Mesendoderm (in vitro differentiated cells): ENCODE measurements around the gene GFRA1.
A peak's percentile ranks its signal among the peaks of the same experiment; 100 is the strongest.

ENCODE experiments used
- DNase-seq: peaks from one replicate; pipeline ENCODE4 v3.0.0; 2013
- H2AK5ac ChIP-seq: 2 replicates; pipeline ENCODE4 v1.6.1; 2013; ENCODE audit warnings: low read length, inconsistent platforms
- H2BK120ac ChIP-seq: 2 replicates; pipeline ENCODE4 v1.6.1; 2013; ENCODE audit warnings: low read depth, mild to moderate bottlenecking, low read length, moderate library complexity, mixed read lengths
- H2BK15ac ChIP-seq: replicated peaks from 2 replicates; pipeline ENCODE4 v1.6.1; 2013; ENCODE audit warnings: low read depth, mild to moderate bottlenecking, moderate library complexity
- H2BK5ac ChIP-seq: 2 replicates; pipeline ENCODE4 v1.6.1; 2013; ENCODE audit warnings: low read length, inconsistent platforms
- H3K18ac ChIP-seq: 2 replicates; pipeline ENCODE4 v1.6.1; 2013; ENCODE audit warnings: mild to moderate bottlenecking, low read length, mixed read lengths
- H3K23ac ChIP-seq: one replicate; pipeline ENCODE4 v1.6.1; 2013; ENCODE audit warnings: low read length
- H3K27ac ChIP-seq: 2 replicates; pipeline ENCODE4 v1.5.1; 2013; ENCODE audit warnings: low read depth, mild to moderate bottlenecking, inconsistent platforms, low read length, moderate library complexity
- H3K27me3 ChIP-seq: 2 replicates; pipeline ENCODE4 v1.6.1; 2013; ENCODE audit warnings: low read length, control low read depth, mild to moderate bottlenecking, inconsistent platforms; ENCODE audit not compliant: insufficient read depth, poor library complexity
- H3K36me3 ChIP-seq: 2 replicates; pipeline ENCODE4 v1.6.1; 2013; ENCODE audit warnings: low read length, inconsistent platforms; ENCODE audit not compliant: control insufficient read depth, insufficient read depth
- H3K4ac ChIP-seq: one replicate; pipeline ENCODE4 v1.6.1; 2013; ENCODE audit warnings: low read depth, mild to moderate bottlenecking, low read length, moderate library complexity
- H3K4me1 ChIP-seq: 2 replicates; pipeline ENCODE4 v1.6.1; 2013; ENCODE audit warnings: low read depth, low read length, inconsistent platforms; ENCODE audit not compliant: control insufficient read depth
- H3K4me2 ChIP-seq: 2 replicates; pipeline ENCODE4 v1.6.1; 2013; ENCODE audit warnings: low read length
- H3K4me3 ChIP-seq: 2 replicates; pipeline ENCODE4 v1.5.1; 2013; ENCODE audit warnings: mild to moderate bottlenecking, low read length
- H3K56ac ChIP-seq: one replicate; pipeline ENCODE4 v1.6.1; 2013; ENCODE audit warnings: low read length
- H3K79me1 ChIP-seq: 2 replicates; pipeline ENCODE4 v1.6.1; 2013; ENCODE audit warnings: low read length, inconsistent platforms
- H3K79me2 ChIP-seq: 2 replicates; pipeline ENCODE4 v1.6.1; 2013; ENCODE audit warnings: mild to moderate bottlenecking, low read length; ENCODE audit not compliant: control insufficient read depth, insufficient read depth
- H3K9ac ChIP-seq: 2 replicates; pipeline ENCODE4 v1.6.1; 2013; ENCODE audit warnings: low read length, inconsistent platforms
- H4K5ac ChIP-seq: one replicate; pipeline ENCODE4 v1.6.1; 2013; ENCODE audit warnings: low read length
- H4K8ac ChIP-seq: one replicate; pipeline ENCODE4 v1.6.1; 2013; ENCODE audit warnings: low read depth, mild to moderate bottlenecking, control low read depth, low read length, moderate library complexity
- WGBS: extraction: QIAGEN DNeasy Blood & Tissue Kit; methylation state at CpG from one replicate; pipeline ENCODE4 v1.1.7; 2013; ENCODE audit warnings: low lambda C conversion rate, missing lambda C conversion rate; ENCODE audit not compliant: insufficient coverage; ENCODE audit errors: extremely low coverage; 5-methylcytosine and 5-hydroxymethylcytosine counted together

GFRA1 gene

GRCh38 chr10:116122664-116123063 is 150.3 kb downstream of the GFRA1 start:
- H2AK5ac ChIP-seq = no peak overlapping the region
- no peaks in the 10 kb centered on the region for H3K79me1 ChIP-seq
- H3K4me1 ChIP-seq = no peaks in the 10 kb centered on the region
- no peaks in the 10 kb centered on the region for H3K79me2 ChIP-seq
- H3K23ac ChIP-seq = no peak overlapping the region
- H3K27me3 ChIP-seq = no peaks in the 10 kb centered on the region
- no peak overlapping the region for H2BK120ac ChIP-seq
- no peak overlapping the region for H3K4me2 ChIP-seq
- H4K8ac ChIP-seq = no peak overlapping the region
- H3K56ac ChIP-seq = no peak overlapping the region
- no peak overlapping the region for H4K5ac ChIP-seq
- WGBS = no CpG with 5 or more reads among the region's 1 CpG
- no peak overlapping the region for H2BK5ac ChIP-seq
- H3K9ac ChIP-seq = no peak overlapping the region
- H3K36me3 ChIP-seq = no peaks in the 10 kb centered on the region
- H3K4ac ChIP-seq = no peak overlapping the region
- H3K18ac ChIP-seq = no peak overlapping the region
- no peak for DNase-seq
- no peak overlapping the region for H2BK15ac ChIP-seq
- no peak overlapping the region for H3K4me3 ChIP-seq
- H3K27ac ChIP-seq = no peak overlapping the region

DNA sequence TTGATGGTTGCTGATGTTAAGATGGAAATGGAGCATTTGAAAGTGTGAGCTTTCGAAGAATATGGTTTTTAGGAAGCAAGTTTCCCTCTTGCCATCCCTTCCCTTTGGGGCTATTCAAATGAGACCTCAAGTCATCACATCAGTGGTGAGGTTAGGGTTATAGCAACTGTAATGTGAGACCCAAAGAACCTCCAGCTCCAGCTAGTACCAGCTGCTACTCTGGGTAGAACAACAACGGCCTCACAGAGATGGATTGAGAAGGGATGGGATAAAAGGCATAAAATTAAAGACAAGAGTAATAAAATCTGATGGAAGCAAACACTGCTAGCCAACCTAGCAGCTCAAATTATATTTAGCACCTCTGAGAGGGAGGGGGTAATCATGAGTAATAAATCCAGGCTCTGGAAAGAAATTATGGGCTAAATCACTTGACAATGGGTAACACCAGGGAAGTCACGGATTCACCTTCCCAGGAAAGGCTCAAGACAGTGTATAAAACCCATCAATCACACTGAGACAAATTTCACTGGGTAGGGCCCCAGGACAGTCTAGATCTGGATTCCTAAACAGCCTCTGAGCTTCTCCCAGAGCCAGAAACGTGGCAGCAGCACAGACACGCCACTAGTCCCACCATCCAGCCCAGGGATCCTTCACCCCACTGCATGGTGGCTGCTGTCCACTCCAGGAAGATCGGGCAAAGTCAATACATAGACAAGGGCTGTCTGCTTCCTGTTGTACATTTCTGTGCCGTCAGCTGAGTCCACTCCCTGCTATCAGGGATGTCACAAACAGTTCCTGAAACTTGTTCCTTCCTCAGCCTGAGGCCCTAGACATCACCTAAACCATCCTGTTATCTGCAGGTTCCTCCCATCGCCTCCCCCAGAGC is 151.1 kb downstream of the GFRA1 start:
- Histone ChIP-seq H2AK5ac (no peak overlapping the region), H3K4me2 (no peak overlapping the region), H3K27me3 (no peaks in the 10 kb centered on the region), H3K79me1 (no peaks in the 10 kb centered on the region), H2BK15ac (no peak overlapping the region), H3K56ac (no peak overlapping the region), H3K4me3 (no peak overlapping the region), H2BK5ac (no peak overlapping the region), H3K27ac (no peak overlapping the region), H3K36me3 (no peaks in the 10 kb centered on the region), H4K5ac (no peak overlapping the region), H3K4ac (no peak overlapping the region), H3K4me1 (no peaks in the 10 kb centered on the region), H3K79me2 (no peaks in the 10 kb centered on the region), H4K8ac (no peak overlapping the region), H3K23ac (no peak overlapping the region), H3K9ac (no peak overlapping the region), H3K18ac (no peak overlapping the region), H2BK120ac (no peak overlapping the region)
- DNase-seq = no peak
- no CpG with 5 or more reads among the region's 8 CpGs for WGBS

GRCh38 chr10:116120688-116121455 is 152.1 kb downstream of the GFRA1 start:
- Histone ChIP-seq H4K8ac (no peak overlapping the region), H3K36me3 (no peaks in the 10 kb centered on the region), H2BK5ac (no peak overlapping the region), H3K9ac (no peak overlapping the region), H3K18ac (no peak overlapping the region), H3K4me3 (no peak overlapping the region), H3K79me2 (no peaks in the 10 kb centered on the region), H4K5ac (no peak overlapping the region), H2BK120ac (no peak overlapping the region), H3K56ac (no peak overlapping the region), H3K27me3 (no peaks in the 10 kb centered on the region), H3K79me1 (no peaks in the 10 kb centered on the region), H3K27ac (no peak overlapping the region), H3K4ac (no peak overlapping the region), H3K4me1 (no peaks in the 10 kb centered on the region), H2AK5ac (no peak overlapping the region), H3K4me2 (no peak overlapping the region), H2BK15ac (no peak overlapping the region), H3K23ac (no peak overlapping the region)
- WGBS = no CpG with 5 or more reads among the region's 12 CpGs
- DNase-seq = peak; percentile 73

- H3K4me2 ChIP-seq = no peak overlapping the region
- no peak overlapping the region for H3K4ac ChIP-seq
- no peak for DNase-seq
- no peaks in the 10 kb centered on the region for H3K27me3 ChIP-seq
- H3K18ac ChIP-seq = no peak overlapping the region
- no peak overlapping the region for H2BK120ac ChIP-seq
- H3K79me1 ChIP-seq = no peaks in the 10 kb centered on the region
- WGBS = no CpG with 5 or more reads among the region's 2 CpGs
- no peak overlapping the region for H4K8ac ChIP-seq
- H2BK15ac ChIP-seq = no peak overlapping the region
- H3K79me2 ChIP-seq = no peaks in the 10 kb centered on the region
- H3K27ac ChIP-seq = no peak overlapping the region
- H3K4me1 ChIP-seq = peaks cover 2% of the 10 kb centered on the region
- no peak overlapping the region for H3K4me3 ChIP-seq
- H2BK5ac ChIP-seq = no peak overlapping the region
- no peaks in the 10 kb centered on the region for H3K36me3 ChIP-seq
- H3K9ac ChIP-seq = no peak overlapping the region
- H2AK5ac ChIP-seq = no peak overlapping the region
- no peak overlapping the region for H4K5ac ChIP-seq
- H3K56ac ChIP-seq = no peak overlapping the region
- H3K23ac ChIP-seq = no peak overlapping the region
Measured at GRCh38 chr10:116118847-116119246, 154.2 kb downstream of the GFRA1 start.

GRCh38 chr10:116115797-116116196 is 157.2 kb downstream of the GFRA1 start:
- Histone ChIP-seq H3K79me1 (no peaks in the 10 kb centered on the region), H3K56ac (no peak overlapping the region), H3K79me2 (no peaks in the 10 kb centered on the region), H3K18ac (no peak overlapping the region), H2BK5ac (no peak overlapping the region), H3K23ac (no peak overlapping the region), H3K4me1 (peaks cover 2% of the 10 kb centered on the region), H2BK15ac (no peak overlapping the region), H3K27ac (no peak overlapping the region), H3K4me3 (no peak overlapping the region), H3K4me2 (no peak overlapping the region), H3K9ac (no peak overlapping the region), H2BK120ac (no peak overlapping the region), H4K5ac (no peak overlapping the region), H3K27me3 (no peaks in the 10 kb centered on the region), H3K36me3 (no peaks in the 10 kb centered on the region), H3K4ac (no peak overlapping the region), H4K8ac (no peak overlapping the region), H2AK5ac (no peak overlapping the region)
- DNase-seq = no peak
- WGBS = no CpG with 5 or more reads among the region's 5 CpGs
